DND-41 (cell line): Measurements from ENCODE around the gene ST3GAL4.

Experiments
- ATAC-seq: fragments of 200-7000 bp; cut with Tn5 transposase; 3 replicates; pipeline ENCODE4 v1.9.1; 2021; ENCODE audit warnings: low read depth; ENCODE audit not compliant: insufficient read depth
- DNase-seq: peaks from one replicate; pipeline ENCODE4 v3.0.0-alpha.2; 2020
- H2AFZ ChIP-seq: 2 replicates; pipeline ENCODE4 v1.6.0; 2012; ENCODE audit warnings: low read depth, low read length
- H3K27ac ChIP-seq: 2 replicates; pipeline ENCODE4 v1.5.1; 2012; ENCODE audit warnings: low read length, inconsistent platforms
- H3K27me3 ChIP-seq: fragments of 200-600 bp; sonication (generic); 2 replicates; pipeline ENCODE4 v1.6.0; 2012; ENCODE audit warnings: low read length, mild to moderate bottlenecking, inconsistent platforms; ENCODE audit not compliant: insufficient read depth, poor library complexity
- H3K36me3 ChIP-seq: 2 replicates; pipeline ENCODE4 v1.5.1; 2012; ENCODE audit warnings: low read length, inconsistent platforms; ENCODE audit not compliant: insufficient read depth
- H3K4me1 ChIP-seq: 2 replicates; pipeline ENCODE4 v1.5.1; 2012; ENCODE audit warnings: mild to moderate bottlenecking, low read length; ENCODE audit not compliant: insufficient read depth
- H3K4me2 ChIP-seq: 2 replicates; pipeline ENCODE4 v1.6.0; 2012; ENCODE audit warnings: mild to moderate bottlenecking, moderate library complexity, low read length, inconsistent platforms; ENCODE audit not compliant: insufficient read depth
- H3K4me3 ChIP-seq, 2 experiments: fragments of 200-600 bp in 1 of 2; shearing (Covaris generic) in 1 of 2; 2 replicates each; pipeline ENCODE4 v1.5.1; 2012 to 2016; ENCODE audit warnings: inconsistent platforms in 2 of 2, low read length in 2 of 2, mild to moderate bottlenecking in 2 of 2, low read depth in 1 of 2, moderate library complexity in 1 of 2
- H3K79me2 ChIP-seq: 2 replicates; pipeline ENCODE4 v1.6.0; 2012; ENCODE audit warnings: low read length, inconsistent platforms; ENCODE audit not compliant: insufficient read depth
- H3K9ac ChIP-seq: 2 replicates; pipeline ENCODE4 v1.6.0; 2012; ENCODE audit warnings: low read depth, mild to moderate bottlenecking, inconsistent platforms, low read length, moderate library complexity
- H3K9me3 ChIP-seq: 2 replicates; pipeline ENCODE4 v1.5.1; 2012; ENCODE audit warnings: low read length, moderate library complexity, mild to moderate bottlenecking, inconsistent platforms; ENCODE audit not compliant: insufficient read depth, severe bottlenecking
- H4K20me1 ChIP-seq: 2 replicates; pipeline ENCODE4 v1.6.0; 2012; ENCODE audit warnings: low read length; ENCODE audit not compliant: insufficient read depth
- EZH2 ChIP-seq: IDR thresholded peaks from 3 replicates; pipeline ENCODE4 v1.6.1; 2012; ENCODE audit warnings: borderline replicate concordance, low read depth, mild to moderate bottlenecking, moderate library complexity, low read length, inconsistent platforms; ENCODE audit not compliant: severe bottlenecking
- TF ChIP-seq, protein P1 (sequence below): IDR thresholded peaks from 2 replicates; pipeline ENCODE4 v1.5.1; 2012; ENCODE audit warnings: borderline replicate concordance, low read length, moderate library complexity, mild to moderate bottlenecking; ENCODE audit not compliant: poor library complexity, severe bottlenecking; ENCODE audit errors: extremely low read depth

The ST3GAL4 gene

DNA sequence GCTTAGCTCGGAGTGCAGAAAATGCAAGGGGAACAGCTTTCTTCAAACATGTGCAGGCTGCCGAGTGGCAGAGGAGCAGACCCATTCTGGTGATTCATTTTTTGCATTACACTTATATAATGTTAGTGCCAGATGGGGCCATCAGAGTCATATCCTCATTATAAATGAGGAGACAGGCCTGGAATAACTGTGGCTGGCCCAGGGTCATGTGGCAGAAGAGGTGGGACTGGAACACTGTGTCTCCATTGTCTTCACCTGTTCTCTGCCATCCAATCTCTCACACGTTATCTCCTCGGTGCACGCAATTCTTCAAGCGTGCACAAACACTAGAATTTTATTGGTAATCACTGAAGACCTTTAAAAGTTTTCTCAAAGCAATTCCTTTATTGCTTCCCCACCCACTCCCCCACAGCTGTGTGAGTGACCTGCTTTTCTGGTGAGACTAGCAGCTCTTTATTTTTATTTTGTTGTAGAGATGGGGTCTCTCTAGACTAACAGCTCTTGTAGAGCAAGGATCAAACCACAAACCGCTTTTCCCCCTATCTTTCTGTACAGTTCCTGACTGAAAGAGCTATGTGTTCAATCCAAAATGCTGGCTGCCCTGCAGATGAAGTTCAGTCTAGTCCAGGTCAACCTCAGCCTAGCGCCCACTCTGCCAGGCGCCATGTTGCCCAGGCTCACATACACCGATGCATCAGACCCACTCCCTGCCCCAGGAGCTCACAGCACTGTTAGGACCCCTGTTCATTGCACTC, 75.3 kb downstream of the ST3GAL4 start:
- H3K36me3 ChIP-seq, result no peaks in the 10 kb centered on the region
- H3K79me2 ChIP-seq, result no peaks in the 10 kb centered on the region
- no peak overlapping the region for H3K4me3 ChIP-seq
- no peak overlapping the region for H3K9ac ChIP-seq
- H3K27me3 ChIP-seq, result no peaks in the 10 kb centered on the region
- H3K9me3 ChIP-seq, result no peaks in the 10 kb centered on the region
- TF ChIP-seq EZH2, result no peak
- TF ChIP-seq, protein P1, sequence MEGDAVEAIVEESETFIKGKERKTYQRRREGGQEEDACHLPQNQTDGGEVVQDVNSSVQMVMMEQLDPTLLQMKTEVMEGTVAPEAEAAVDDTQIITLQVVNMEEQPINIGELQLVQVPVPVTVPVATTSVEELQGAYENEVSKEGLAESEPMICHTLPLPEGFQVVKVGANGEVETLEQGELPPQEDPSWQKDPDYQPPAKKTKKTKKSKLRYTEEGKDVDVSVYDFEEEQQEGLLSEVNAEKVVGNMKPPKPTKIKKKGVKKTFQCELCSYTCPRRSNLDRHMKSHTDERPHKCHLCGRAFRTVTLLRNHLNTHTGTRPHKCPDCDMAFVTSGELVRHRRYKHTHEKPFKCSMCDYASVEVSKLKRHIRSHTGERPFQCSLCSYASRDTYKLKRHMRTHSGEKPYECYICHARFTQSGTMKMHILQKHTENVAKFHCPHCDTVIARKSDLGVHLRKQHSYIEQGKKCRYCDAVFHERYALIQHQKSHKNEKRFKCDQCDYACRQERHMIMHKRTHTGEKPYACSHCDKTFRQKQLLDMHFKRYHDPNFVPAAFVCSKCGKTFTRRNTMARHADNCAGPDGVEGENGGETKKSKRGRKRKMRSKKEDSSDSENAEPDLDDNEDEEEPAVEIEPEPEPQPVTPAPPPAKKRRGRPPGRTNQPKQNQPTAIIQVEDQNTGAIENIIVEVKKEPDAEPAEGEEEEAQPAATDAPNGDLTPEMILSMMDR, result no peak
- ATAC-seq, result no peak
- DNase-seq, result no peak
- no peaks in the 10 kb centered on the region for H3K4me1 ChIP-seq
- H3K27ac ChIP-seq, result no peak overlapping the region
- no peak overlapping the region for H3K4me2 ChIP-seq
- no peaks in the 10 kb centered on the region; the same call in 1 of the 2 replicates for H4K20me1 ChIP-seq
- no peak overlapping the region for H2AFZ ChIP-seq

- Histone ChIP-seq H3K36me3 (no peaks in the 10 kb centered on the region), H3K4me1 (no peaks in the 10 kb centered on the region), H3K4me2 (no peak overlapping the region), H3K27ac (no peak overlapping the region), H3K9ac (no peak overlapping the region), H2AFZ (no peak overlapping the region), H3K4me3 (no peak overlapping the region), H3K9me3 (no peaks in the 10 kb centered on the region), H4K20me1 (no peaks in the 10 kb centered on the region; the same call in 1 of the 2 replicates), H3K27me3 (no peaks in the 10 kb centered on the region), H3K79me2 (no peaks in the 10 kb centered on the region)
- no peak for TF ChIP-seq EZH2
- TF ChIP-seq, protein P1, result no peak
- DNase-seq (no peak), ATAC-seq (no peak)
Measured at GRCh38 chr11:126431401-126432064, 76.0 kb downstream of the ST3GAL4 start.

DNA sequence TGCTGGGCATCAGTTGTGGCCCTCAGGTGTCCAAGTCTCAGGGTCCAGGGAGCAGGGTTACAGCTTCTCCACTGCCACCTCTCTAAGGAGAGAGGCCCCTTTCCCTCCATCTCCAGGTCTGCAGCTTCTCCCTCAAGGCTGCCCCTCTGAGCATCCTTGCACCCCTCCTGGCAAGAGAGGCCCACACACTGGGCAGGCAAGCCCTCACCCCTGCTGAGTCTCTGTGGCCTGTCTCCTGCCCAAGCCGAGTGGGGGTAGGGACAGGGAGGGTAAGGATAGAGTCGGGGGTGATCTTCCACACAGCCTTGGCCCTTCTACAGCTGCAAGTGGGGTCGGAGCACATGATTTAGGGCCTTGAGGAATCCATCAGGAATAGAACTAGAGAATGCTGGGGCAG, 76.6 kb downstream of the ST3GAL4 start:
- no peaks in the 10 kb centered on the region for H3K9me3 ChIP-seq
- H3K9ac ChIP-seq, result no peak overlapping the region
- TF ChIP-seq, protein P1, result no peak
- TF ChIP-seq EZH2, result no peak
- no peaks in the 10 kb centered on the region for H3K27me3 ChIP-seq
- no peak overlapping the region for H3K4me3 ChIP-seq
- H3K27ac ChIP-seq, result no peak overlapping the region
- 0 out of 2 replicates have a peak, but pooled peaks cover 2% of the 10 kb centered on the region for H3K36me3 ChIP-seq
- H3K79me2 ChIP-seq, result no peaks in the 10 kb centered on the region
- H3K4me1 ChIP-seq, result no peaks in the 10 kb centered on the region
- no peak overlapping the region for H3K4me2 ChIP-seq
- DNase-seq, result no peak
- no peak overlapping the region for H2AFZ ChIP-seq
- no peaks in the 10 kb centered on the region; the same call in 1 of the 2 replicates for H4K20me1 ChIP-seq
- ATAC-seq, result no peak
